ENCODE results near the gene MBD2. TPM values are rescaled to one million over a fixed set of nuclear protein-coding genes. Genes with fewer than 3 reads are reported as not detected.

Gene MBD2
- total and polyA plus RNA-seq, 2 donors from 2014 or later = 79.1 to 123 TPM

- no peak overlapping the region for H3K9ac ChIP-seq (ENCODE audit: low read length in 3 of 3)
- FAIRE-seq = no peak
Measured at GRCh38 chr18:54148151-54148550, 76.3 kb downstream of the MBD2 start.

DNA sequence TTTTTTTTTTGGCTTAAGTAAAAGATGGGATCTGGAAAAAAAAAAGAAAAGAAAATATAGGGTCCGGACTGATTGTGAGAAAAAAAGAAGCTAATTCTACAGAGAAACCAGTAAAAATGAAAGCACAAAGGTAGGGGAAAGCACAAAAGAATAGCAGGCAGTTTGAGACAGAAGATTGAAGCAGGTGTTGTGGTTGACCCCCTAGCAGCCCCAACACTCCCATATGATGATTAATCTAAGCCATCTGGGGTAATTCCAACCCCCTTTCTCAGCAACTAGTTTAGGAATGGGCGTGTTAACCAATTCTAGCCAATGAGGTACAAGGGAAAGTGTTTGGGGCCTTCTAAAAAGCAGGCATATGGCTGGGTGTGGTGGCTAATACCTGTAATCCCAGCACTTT, 77.0 kb downstream of the MBD2 start:
- intact Hi-C loops (cut with DNase I) = no loop called here
- no peak overlapping the region for H3K4me3 ChIP-seq (ENCODE audit: low read length in 3 of 3)
- H3K36me3 ChIP-seq (ENCODE audit: control insufficient read depth in 2 of 3, insufficient read depth in 3 of 3, low read length in 3 of 3) = no peaks in the 10 kb centered on the region
- TF ChIP-seq, protein P1, sequence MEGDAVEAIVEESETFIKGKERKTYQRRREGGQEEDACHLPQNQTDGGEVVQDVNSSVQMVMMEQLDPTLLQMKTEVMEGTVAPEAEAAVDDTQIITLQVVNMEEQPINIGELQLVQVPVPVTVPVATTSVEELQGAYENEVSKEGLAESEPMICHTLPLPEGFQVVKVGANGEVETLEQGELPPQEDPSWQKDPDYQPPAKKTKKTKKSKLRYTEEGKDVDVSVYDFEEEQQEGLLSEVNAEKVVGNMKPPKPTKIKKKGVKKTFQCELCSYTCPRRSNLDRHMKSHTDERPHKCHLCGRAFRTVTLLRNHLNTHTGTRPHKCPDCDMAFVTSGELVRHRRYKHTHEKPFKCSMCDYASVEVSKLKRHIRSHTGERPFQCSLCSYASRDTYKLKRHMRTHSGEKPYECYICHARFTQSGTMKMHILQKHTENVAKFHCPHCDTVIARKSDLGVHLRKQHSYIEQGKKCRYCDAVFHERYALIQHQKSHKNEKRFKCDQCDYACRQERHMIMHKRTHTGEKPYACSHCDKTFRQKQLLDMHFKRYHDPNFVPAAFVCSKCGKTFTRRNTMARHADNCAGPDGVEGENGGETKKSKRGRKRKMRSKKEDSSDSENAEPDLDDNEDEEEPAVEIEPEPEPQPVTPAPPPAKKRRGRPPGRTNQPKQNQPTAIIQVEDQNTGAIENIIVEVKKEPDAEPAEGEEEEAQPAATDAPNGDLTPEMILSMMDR (IDR thresholded peaks at IDR 0.05; ENCODE audit: borderline replicate concordance, extremely low read depth, insufficient read depth) = no peak
- no peaks in the 10 kb centered on the region for H3K4me1 ChIP-seq (ENCODE audit: control insufficient read depth in 2 of 3, insufficient read depth in 2 of 3, low read depth in 1 of 3, low read length in 3 of 3)
- H3K9me3 ChIP-seq (ENCODE audit: control insufficient read depth in 2 of 3, insufficient read depth in 1 of 3, low read length in 3 of 3) = peaks cover 0 to 2% (median 0%) of the 10 kb centered on the region in 3 donors
- no peaks in the 10 kb centered on the region for H3K27me3 ChIP-seq (ENCODE audit: control insufficient read depth, insufficient read depth, low read length)
- no peak for FAIRE-seq
- H3K27ac ChIP-seq (ENCODE audit: low read depth in 2 of 2, low read length in 2 of 2) = no peak overlapping the region
- DNase-seq = no peak
- H3K9ac ChIP-seq (ENCODE audit: low read length in 3 of 3) = no peak overlapping the region

More at GRCh38 chr18:54148151-54148550, 76.3 kb downstream of the MBD2 start:
- intact Hi-C loops (cut with DNase I) = no loop called here
- Histone ChIP-seq H3K27me3 (ENCODE audit: control insufficient read depth, insufficient read depth, low read length) (no peaks in the 10 kb centered on the region), H3K4me3 (ENCODE audit: low read length in 3 of 3) (no peak overlapping the region), H3K9me3 (ENCODE audit: control insufficient read depth in 2 of 3, insufficient read depth in 1 of 3, low read length in 3 of 3) (peaks cover 0 to 2% (median 0%) of the 10 kb centered on the region in 3 donors), H3K27ac (ENCODE audit: low read depth in 2 of 2, low read length in 2 of 2) (no peak overlapping the region), H3K36me3 (ENCODE audit: control insufficient read depth in 2 of 3, insufficient read depth in 3 of 3, low read length in 3 of 3) (no peaks in the 10 kb centered on the region), H3K4me1 (ENCODE audit: control insufficient read depth in 2 of 3, insufficient read depth in 2 of 3, low read depth in 1 of 3, low read length in 3 of 3) (no peaks in the 10 kb centered on the region)
- TF ChIP-seq, protein P1 (IDR thresholded peaks at IDR 0.05; ENCODE audit: borderline replicate concordance, extremely low read depth, insufficient read depth) = no peak
- DNase-seq = no peak

DNA sequence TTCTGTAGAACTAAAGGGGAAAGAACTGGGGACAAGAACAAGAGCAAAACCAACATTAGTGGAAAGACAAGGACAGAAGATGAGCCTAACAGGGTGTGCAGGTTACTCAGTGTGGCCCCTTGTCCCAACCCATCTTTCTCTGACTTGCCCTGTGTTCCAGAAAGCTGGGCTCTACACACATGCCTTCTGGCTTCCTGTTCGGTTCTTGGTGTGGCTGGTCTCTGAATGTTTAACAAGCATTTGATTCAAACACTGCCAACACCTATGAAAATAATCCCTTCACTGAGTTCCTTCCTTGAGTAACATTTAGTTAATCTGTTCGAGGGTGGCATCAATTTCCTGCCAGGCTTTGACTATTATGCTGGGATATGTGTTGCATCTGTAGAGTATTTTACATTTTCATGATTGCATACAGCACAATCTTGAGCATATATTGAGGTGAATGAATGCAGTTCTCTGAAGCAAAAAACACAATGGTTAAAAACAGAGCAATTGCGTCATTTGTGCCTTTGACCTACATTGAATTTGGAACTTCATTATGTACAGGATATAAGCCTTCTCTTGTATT, 83.3 kb downstream of the MBD2 start:
- Histone ChIP-seq H3K4me1 (ENCODE audit: control insufficient read depth in 2 of 3, insufficient read depth in 2 of 3, low read depth in 1 of 3, low read length in 3 of 3) (no peaks in the 10 kb centered on the region), H3K9me3 (ENCODE audit: control insufficient read depth in 2 of 3, insufficient read depth in 1 of 3, low read length in 3 of 3) (peaks cover 0 to 2% (median 0%) of the 10 kb centered on the region in 3 donors), H3K27me3 (ENCODE audit: control insufficient read depth, insufficient read depth, low read length) (no peaks in the 10 kb centered on the region), H3K9ac (ENCODE audit: low read length in 3 of 3) (no peak overlapping the region), H3K27ac (ENCODE audit: low read depth in 2 of 2, low read length in 2 of 2) (no peak overlapping the region), H3K36me3 (ENCODE audit: control insufficient read depth in 2 of 3, insufficient read depth in 3 of 3, low read length in 3 of 3) (no peaks in the 10 kb centered on the region), H3K4me3 (ENCODE audit: low read length in 3 of 3) (no peak overlapping the region)
- intact Hi-C loops (cut with DNase I) = no loop called here
- no peak for FAIRE-seq
- DNase-seq = no peak
- TF ChIP-seq, protein P1 (IDR thresholded peaks at IDR 0.05; ENCODE audit: borderline replicate concordance, extremely low read depth, insufficient read depth) = no peak

DNA sequence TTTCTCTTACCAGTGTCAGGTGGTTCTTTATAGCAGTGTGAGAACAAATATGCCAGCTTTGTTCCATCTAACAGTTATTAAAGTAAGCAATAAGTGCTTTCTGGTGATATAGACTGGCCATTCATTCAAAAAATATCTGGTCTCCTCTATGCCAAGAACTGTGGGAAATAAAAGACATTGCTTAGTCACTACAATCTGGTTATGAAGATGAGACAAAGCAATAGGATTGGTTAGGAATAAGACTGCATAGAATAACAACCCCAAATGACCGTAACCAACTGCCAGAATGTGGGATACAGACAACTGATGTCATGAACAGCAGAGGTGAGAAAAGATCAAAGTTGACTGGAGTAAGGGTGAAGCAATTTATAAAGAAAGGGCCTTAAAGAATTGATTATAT, 83.8 kb downstream of the MBD2 start:
- H3K36me3 ChIP-seq (ENCODE audit: control insufficient read depth in 2 of 3, insufficient read depth in 3 of 3, low read length in 3 of 3) = no peaks in the 10 kb centered on the region
- no peak for DNase-seq
- TF ChIP-seq, protein P1 (IDR thresholded peaks at IDR 0.05; ENCODE audit: borderline replicate concordance, extremely low read depth, insufficient read depth) = no peak
- no peaks in the 10 kb centered on the region for H3K27me3 ChIP-seq (ENCODE audit: control insufficient read depth, insufficient read depth, low read length)
- H3K9ac ChIP-seq (ENCODE audit: low read length in 3 of 3) = no peak overlapping the region
- no peak for FAIRE-seq
- no peak overlapping the region for H3K4me3 ChIP-seq (ENCODE audit: low read length in 3 of 3)
- no peaks in the 10 kb centered on the region for H3K4me1 ChIP-seq (ENCODE audit: control insufficient read depth in 2 of 3, insufficient read depth in 2 of 3, low read depth in 1 of 3, low read length in 3 of 3)
- H3K27ac ChIP-seq (ENCODE audit: low read depth in 2 of 2, low read length in 2 of 2) = no peak overlapping the region
- intact Hi-C loops (cut with DNase I) = no loop called here
- peaks cover 0 to 2% (median 0%) of the 10 kb centered on the region in 3 donors for H3K9me3 ChIP-seq (ENCODE audit: control insufficient read depth in 2 of 3, insufficient read depth in 1 of 3, low read length in 3 of 3)
